ENCODE data around the gene PCYT2.

The PCYT2 gene

GRCh38 chr17:81868674-81869220, 42.5 kb downstream of the PCYT2 start:
- DNase-seq, result no peak

GRCh38 chr17:81867991-81868673, 43.1 kb downstream of the PCYT2 start:
- no peak for DNase-seq
- H3K4me3 ChIP-seq (ENCODE audit: insufficient read depth, low read depth, low read length, poor library complexity, severe bottlenecking), result no peak overlapping the region
- H3K27ac ChIP-seq (ENCODE audit: insufficient read depth, low read length, poor library complexity, severe bottlenecking), result peak overlapping the region; percentile 14
- H3K36me3 ChIP-seq (ENCODE audit: control insufficient read depth, insufficient read depth, low read length), result peaks cover 24% of the 10 kb centered on the region
- no peaks in the 10 kb centered on the region for H3K27me3 ChIP-seq (replicated peaks; ENCODE audit: control insufficient read depth, insufficient read depth, low read length, poor library complexity, severe bottlenecking)
- H3K4me1 ChIP-seq (ENCODE audit: control insufficient read depth, insufficient read depth, low read length, poor library complexity, severe bottlenecking), result peaks cover 43% of the 10 kb centered on the region
- no peaks in the 10 kb centered on the region for H3K9me3 ChIP-seq (ENCODE audit: control insufficient read depth, low read length)

More at GRCh38 chr17:81868674-81869220, 42.5 kb downstream of the PCYT2 start:
- Histone ChIP-seq H3K27ac (ENCODE audit: insufficient read depth, low read length, poor library complexity, severe bottlenecking) (peak overlapping the region; percentile 95), H3K27me3 (replicated peaks; ENCODE audit: control insufficient read depth, insufficient read depth, low read length, poor library complexity, severe bottlenecking) (no peaks in the 10 kb centered on the region), H3K9me3 (ENCODE audit: control insufficient read depth, low read length) (no peaks in the 10 kb centered on the region), H3K4me1 (ENCODE audit: control insufficient read depth, insufficient read depth, low read length, poor library complexity, severe bottlenecking) (peaks cover 45% of the 10 kb centered on the region), H3K4me3 (ENCODE audit: insufficient read depth, low read depth, low read length, poor library complexity, severe bottlenecking) (no peak overlapping the region), H3K36me3 (ENCODE audit: control insufficient read depth, insufficient read depth, low read length) (peaks cover 24% of the 10 kb centered on the region)

DNA sequence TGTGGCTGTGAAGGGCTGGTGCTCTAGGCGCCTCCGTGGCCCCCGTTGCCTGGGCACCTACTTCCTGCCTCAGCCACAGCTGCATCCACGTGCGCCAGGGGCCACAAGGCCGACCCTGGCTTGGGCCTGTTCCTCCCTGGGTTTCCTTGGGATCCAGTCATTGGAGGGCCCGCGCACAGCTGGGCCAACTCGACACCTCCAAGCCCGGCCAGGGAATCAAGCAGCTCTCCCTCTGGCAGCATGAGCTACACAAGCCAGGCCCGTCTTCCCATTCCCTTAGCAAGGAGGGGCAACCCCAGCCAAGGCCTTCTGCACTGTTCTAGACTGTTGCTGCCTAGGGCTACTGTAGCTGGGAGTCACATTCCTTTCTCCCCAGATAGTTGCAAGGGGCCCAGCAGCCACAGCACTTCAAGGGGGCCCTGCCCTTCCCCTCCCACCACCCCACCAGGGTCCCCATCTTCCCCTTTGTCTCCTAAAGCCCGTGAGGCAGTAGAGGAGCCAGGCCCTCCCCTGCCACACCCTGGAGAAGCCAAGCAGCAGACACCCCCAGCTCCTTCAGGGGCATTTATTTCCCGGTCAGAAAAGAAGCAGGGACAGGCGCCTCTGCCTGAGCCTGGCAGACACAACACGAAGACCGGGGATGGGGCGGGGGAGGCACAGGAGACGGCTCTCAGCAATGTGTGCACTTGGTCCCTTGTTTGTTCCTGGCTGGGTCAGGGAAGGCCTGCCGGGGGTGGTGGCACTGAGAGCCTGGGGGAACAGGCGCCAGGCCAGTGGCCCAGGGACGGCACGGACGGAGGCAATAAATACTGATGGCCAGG, 43.8 kb downstream of the PCYT2 start:
- H3K27me3 ChIP-seq (replicated peaks; ENCODE audit: control insufficient read depth, insufficient read depth, low read length, poor library complexity, severe bottlenecking), result no peaks in the 10 kb centered on the region
- H3K36me3 ChIP-seq (ENCODE audit: control insufficient read depth, insufficient read depth, low read length), result peaks cover 24% of the 10 kb centered on the region
- peaks cover 38% of the 10 kb centered on the region for H3K4me1 ChIP-seq (ENCODE audit: control insufficient read depth, insufficient read depth, low read length, poor library complexity, severe bottlenecking)
- H3K27ac ChIP-seq (ENCODE audit: insufficient read depth, low read length, poor library complexity, severe bottlenecking), result peak overlapping the region; percentile 14
- no peak for DNase-seq
- H3K9me3 ChIP-seq (ENCODE audit: control insufficient read depth, low read length), result no peaks in the 10 kb centered on the region
- no peak overlapping the region for H3K4me3 ChIP-seq (ENCODE audit: insufficient read depth, low read depth, low read length, poor library complexity, severe bottlenecking)

DNA sequence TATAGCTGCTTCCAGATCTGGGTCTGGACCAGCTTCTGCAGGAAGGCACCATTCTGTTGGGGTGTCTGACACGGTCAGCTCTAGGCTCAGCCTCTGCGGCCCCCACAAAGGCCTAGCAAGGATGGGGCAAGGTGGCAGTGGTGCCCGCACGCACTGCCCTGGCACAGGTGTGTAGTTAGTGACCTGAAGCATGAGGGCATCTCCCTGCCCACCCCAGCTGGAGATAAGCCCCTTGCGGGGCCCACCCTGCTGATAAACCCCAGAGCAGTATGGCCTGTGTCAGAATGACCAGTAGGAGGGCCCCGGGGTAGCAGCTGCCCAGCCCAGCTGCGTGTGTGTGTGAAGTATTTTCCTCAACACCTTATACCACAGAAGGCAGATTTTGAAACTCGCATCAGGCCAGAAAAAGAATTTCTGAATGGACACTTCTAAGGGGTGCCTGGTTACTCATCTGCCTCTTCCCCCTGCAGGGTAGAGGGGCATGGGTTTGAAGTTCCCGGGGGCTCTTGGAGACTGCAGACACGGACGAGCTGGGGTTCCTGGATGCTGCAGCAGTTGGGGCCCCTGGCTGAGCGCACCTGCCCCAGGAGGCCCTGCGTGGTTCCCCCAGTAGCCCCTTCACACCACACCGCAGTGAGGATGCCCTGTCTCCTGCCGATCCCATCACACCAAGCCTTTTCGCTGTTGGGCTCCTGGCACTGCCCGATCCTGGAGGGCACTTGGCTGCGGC, 44.6 kb downstream of the PCYT2 start:
- Histone ChIP-seq H3K4me1 (ENCODE audit: control insufficient read depth, insufficient read depth, low read length, poor library complexity, severe bottlenecking) (peaks cover 31% of the 10 kb centered on the region), H3K27me3 (replicated peaks; ENCODE audit: control insufficient read depth, insufficient read depth, low read length, poor library complexity, severe bottlenecking) (no peaks in the 10 kb centered on the region), H3K4me3 (ENCODE audit: insufficient read depth, low read depth, low read length, poor library complexity, severe bottlenecking) (no peak overlapping the region), H3K27ac (ENCODE audit: insufficient read depth, low read length, poor library complexity, severe bottlenecking) (peak overlapping the region; percentile 14), H3K9me3 (ENCODE audit: control insufficient read depth, low read length) (no peaks in the 10 kb centered on the region), H3K36me3 (ENCODE audit: control insufficient read depth, insufficient read depth, low read length) (peaks cover 24% of the 10 kb centered on the region)
- no peak for DNase-seq

GRCh38 chr17:81865733-81866439, 45.3 kb downstream of the PCYT2 start:
- no peak for DNase-seq
- Histone ChIP-seq H3K4me3 (ENCODE audit: insufficient read depth, low read depth, low read length, poor library complexity, severe bottlenecking) (no peak overlapping the region), H3K27me3 (replicated peaks; ENCODE audit: control insufficient read depth, insufficient read depth, low read length, poor library complexity, severe bottlenecking) (no peaks in the 10 kb centered on the region), H3K9me3 (ENCODE audit: control insufficient read depth, low read length) (no peaks in the 10 kb centered on the region), H3K36me3 (ENCODE audit: control insufficient read depth, insufficient read depth, low read length) (peaks cover 24% of the 10 kb centered on the region), H3K27ac (ENCODE audit: insufficient read depth, low read length, poor library complexity, severe bottlenecking) (no peak overlapping the region), H3K4me1 (ENCODE audit: control insufficient read depth, insufficient read depth, low read length, poor library complexity, severe bottlenecking) (peaks cover 31% of the 10 kb centered on the region)

DNA sequence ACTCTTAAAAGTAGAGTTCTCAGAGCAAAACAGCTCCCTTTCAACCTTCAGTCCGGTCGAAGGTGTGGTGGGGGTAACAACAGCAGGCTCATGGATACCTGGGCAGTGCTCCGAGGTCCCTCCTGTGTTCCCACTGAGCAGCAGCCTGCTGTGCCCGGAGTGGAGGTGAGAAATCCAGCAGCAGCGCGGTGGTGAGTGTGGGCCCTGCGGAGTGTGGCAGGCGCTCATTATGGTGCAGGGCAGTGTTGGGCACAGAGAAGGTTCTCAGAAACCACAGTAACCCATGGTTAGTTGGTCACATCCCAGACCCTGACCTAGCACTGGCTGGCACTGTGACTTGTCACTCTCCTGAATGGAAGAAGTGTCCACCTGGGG, 45.9 kb downstream of the PCYT2 start:
- peaks cover 31% of the 10 kb centered on the region for H3K4me1 ChIP-seq (ENCODE audit: control insufficient read depth, insufficient read depth, low read length, poor library complexity, severe bottlenecking)

GRCh38 chr17:81863833-81864768, 47.1 kb downstream of the PCYT2 start:
- peaks cover 17% of the 10 kb centered on the region for H3K36me3 ChIP-seq (ENCODE audit: control insufficient read depth, insufficient read depth, low read length)
- no peaks in the 10 kb centered on the region for H3K27me3 ChIP-seq (replicated peaks; ENCODE audit: control insufficient read depth, insufficient read depth, low read length, poor library complexity, severe bottlenecking)
- H3K27ac ChIP-seq (ENCODE audit: insufficient read depth, low read length, poor library complexity, severe bottlenecking), result no peak overlapping the region
- H3K4me3 ChIP-seq (ENCODE audit: insufficient read depth, low read depth, low read length, poor library complexity, severe bottlenecking), result no peak overlapping the region
- DNase-seq, result no peak
- no peaks in the 10 kb centered on the region for H3K9me3 ChIP-seq (ENCODE audit: control insufficient read depth, low read length)
- H3K4me1 ChIP-seq (ENCODE audit: control insufficient read depth, insufficient read depth, low read length, poor library complexity, severe bottlenecking), result peaks cover 26% of the 10 kb centered on the region

More for the DNA sequence above, 45.9 kb downstream of the PCYT2 start:
- no peak overlapping the region for H3K27ac ChIP-seq (ENCODE audit: insufficient read depth, low read length, poor library complexity, severe bottlenecking)
- no peak overlapping the region for H3K4me3 ChIP-seq (ENCODE audit: insufficient read depth, low read depth, low read length, poor library complexity, severe bottlenecking)
- H3K9me3 ChIP-seq (ENCODE audit: control insufficient read depth, low read length), result no peaks in the 10 kb centered on the region
- no peaks in the 10 kb centered on the region for H3K27me3 ChIP-seq (replicated peaks; ENCODE audit: control insufficient read depth, insufficient read depth, low read length, poor library complexity, severe bottlenecking)
- peaks cover 24% of the 10 kb centered on the region for H3K36me3 ChIP-seq (ENCODE audit: control insufficient read depth, insufficient read depth, low read length)
- no peak for DNase-seq

GRCh38 chr17:81863123-81863675, 48.0 kb downstream of the PCYT2 start:
- Histone ChIP-seq H3K9me3 (ENCODE audit: control insufficient read depth, low read length) (no peaks in the 10 kb centered on the region), H3K27ac (ENCODE audit: insufficient read depth, low read length, poor library complexity, severe bottlenecking) (no peak overlapping the region), H3K4me1 (ENCODE audit: control insufficient read depth, insufficient read depth, low read length, poor library complexity, severe bottlenecking) (peaks cover 27% of the 10 kb centered on the region), H3K4me3 (ENCODE audit: insufficient read depth, low read depth, low read length, poor library complexity, severe bottlenecking) (no peak overlapping the region), H3K27me3 (replicated peaks; ENCODE audit: control insufficient read depth, insufficient read depth, low read length, poor library complexity, severe bottlenecking) (no peaks in the 10 kb centered on the region), H3K36me3 (ENCODE audit: control insufficient read depth, insufficient read depth, low read length) (peaks cover 16% of the 10 kb centered on the region)
- DNase-seq, result no peak
